BLaER1 (cell line): Measurements from ENCODE around the gene POFUT2.

Source experiments
- H3K27ac ChIP-seq: shearing (Covaris generic); formaldehyde crosslinking; 2 replicates; pipeline ENCODE4 v1.8.1; 2022
- H3K27me3 ChIP-seq: shearing (Covaris generic); formaldehyde crosslinking; 2 replicates; pipeline ENCODE4 v1.8.1; 2022
- H3K36me3 ChIP-seq: shearing (Covaris generic); formaldehyde crosslinking; 2 replicates; pipeline ENCODE4 v1.8.1; 2022
- H3K4me1 ChIP-seq: shearing (Covaris generic); formaldehyde crosslinking; 2 replicates; pipeline ENCODE4 v1.8.1; 2022
- H3K4me2 ChIP-seq: shearing (Covaris generic); formaldehyde crosslinking; 2 replicates; pipeline ENCODE4 v1.8.1; 2022
- H3K4me3 ChIP-seq: shearing (Covaris generic); formaldehyde crosslinking; 2 replicates; pipeline ENCODE4 v1.8.1; 2022
- H3K9ac ChIP-seq: shearing (Covaris generic); formaldehyde crosslinking; 2 replicates; pipeline ENCODE4 v1.8.1; 2022
- H3K9me3 ChIP-seq: shearing (Covaris generic); formaldehyde crosslinking; 2 replicates; pipeline ENCODE4 v1.8.1; 2022
- H4K20me1 ChIP-seq: shearing (Covaris generic); formaldehyde crosslinking; 2 replicates; pipeline ENCODE4 v1.8.1; 2022
- Cebpa-rat ChIP-seq: shearing (Covaris generic); IDR thresholded peaks from 2 replicates; pipeline ENCODE4 v1.8.1; 2022

The POFUT2 gene

GRCh38 chr21:45285266-45285931 is 2.3 kb downstream of the POFUT2 start:
- Histone ChIP-seq H3K9me3 (no peaks in the 10 kb centered on the region), H3K27me3 (no peaks in the 10 kb centered on the region), H3K27ac (no peak overlapping the region), H3K4me3 (no peak overlapping the region), H3K9ac (no peak overlapping the region), H3K4me1 (peaks cover 47% of the 10 kb centered on the region), H4K20me1 (peaks cover 58% of the 10 kb centered on the region), H3K36me3 (peaks cover 48% of the 10 kb centered on the region), H3K4me2 (no peak overlapping the region)
- no peak for TF ChIP-seq Cebpa-rat

- H3K36me3 ChIP-seq: peaks cover 58% of the 10 kb centered on the region
- no peak for TF ChIP-seq Cebpa-rat
- H3K9ac ChIP-seq: no peak overlapping the region
- no peaks in the 10 kb centered on the region for H3K27me3 ChIP-seq
- no peak overlapping the region for H3K4me3 ChIP-seq
- H3K9me3 ChIP-seq: no peaks in the 10 kb centered on the region
- H3K4me1 ChIP-seq: peaks cover 52% of the 10 kb centered on the region
- no peak overlapping the region for H3K4me2 ChIP-seq
- H3K27ac ChIP-seq: no peak overlapping the region
- peaks cover 64% of the 10 kb centered on the region for H4K20me1 ChIP-seq
These were observed 3.3 kb downstream of the POFUT2 start for GRCh38 chr21:45284456-45284741.

- no peaks in the 10 kb centered on the region for H3K27me3 ChIP-seq
- peak overlapping the region; percentile 65 for H3K4me2 ChIP-seq
- H3K27ac ChIP-seq: peak overlapping the region; percentile 43; the same call in 1 of the 2 replicates
- peaks cover 61% of the 10 kb centered on the region for H3K36me3 ChIP-seq
- no peak for TF ChIP-seq Cebpa-rat
- H4K20me1 ChIP-seq: peaks cover 64% of the 10 kb centered on the region
- H3K9ac ChIP-seq: 0 out of 2 replicates have a peak overlapping the region, but pooled peaks have one; percentile 17
- peaks cover 51% of the 10 kb centered on the region for H3K4me1 ChIP-seq
- H3K4me3 ChIP-seq: no peak overlapping the region
- H3K9me3 ChIP-seq: no peaks in the 10 kb centered on the region
These were observed 3.9 kb downstream of the POFUT2 start for GRCh38 chr21:45283611-45284455.

GRCh38 chr21:45283035-45283610 is 4.6 kb downstream of the POFUT2 start:
- no peaks in the 10 kb centered on the region for H3K9me3 ChIP-seq
- H3K4me3 ChIP-seq: no peak overlapping the region
- H3K27ac ChIP-seq: no peak overlapping the region
- peaks cover 68% of the 10 kb centered on the region for H3K36me3 ChIP-seq
- no peak for TF ChIP-seq Cebpa-rat
- H3K4me2 ChIP-seq: peak overlapping the region; percentile 65
- peaks cover 45% of the 10 kb centered on the region for H3K4me1 ChIP-seq
- peaks cover 64% of the 10 kb centered on the region for H4K20me1 ChIP-seq
- H3K9ac ChIP-seq: no peak overlapping the region
- H3K27me3 ChIP-seq: no peaks in the 10 kb centered on the region

- peaks cover 74% of the 10 kb centered on the region for H3K36me3 ChIP-seq
- H4K20me1 ChIP-seq: peaks cover 64% of the 10 kb centered on the region
- TF ChIP-seq Cebpa-rat: no peak
- no peaks in the 10 kb centered on the region for H3K9me3 ChIP-seq
- H3K9ac ChIP-seq: no peak overlapping the region
- H3K27ac ChIP-seq: no peak overlapping the region
- H3K4me2 ChIP-seq: peak overlapping the region; percentile 44
- no peaks in the 10 kb centered on the region for H3K27me3 ChIP-seq
- H3K4me3 ChIP-seq: no peak overlapping the region
- H3K4me1 ChIP-seq: peaks cover 45% of the 10 kb centered on the region
These were observed 5.2 kb downstream of the POFUT2 start for GRCh38 chr21:45282283-45283034.

GRCh38 chr21:45281411-45282282 is 6.0 kb downstream of the POFUT2 start:
- no peak for TF ChIP-seq Cebpa-rat
- peaks cover 62% of the 10 kb centered on the region for H4K20me1 ChIP-seq
- H3K4me3 ChIP-seq: no peak overlapping the region
- peaks cover 42% of the 10 kb centered on the region for H3K4me1 ChIP-seq
- H3K9me3 ChIP-seq: no peaks in the 10 kb centered on the region
- H3K27ac ChIP-seq: no peak overlapping the region
- H3K36me3 ChIP-seq: peaks cover 82% of the 10 kb centered on the region
- peak overlapping the region; percentile 44 for H3K4me2 ChIP-seq
- no peaks in the 10 kb centered on the region for H3K27me3 ChIP-seq
- no peak overlapping the region for H3K9ac ChIP-seq

GRCh38 chr21:45280969-45281368 is 6.7 kb downstream of the POFUT2 start:
- no peak for TF ChIP-seq Cebpa-rat
- Histone ChIP-seq H3K4me3 (no peak overlapping the region), H3K36me3 (peaks cover 86% of the 10 kb centered on the region), H3K4me1 (peaks cover 38% of the 10 kb centered on the region), H4K20me1 (peaks cover 55% of the 10 kb centered on the region), H3K4me2 (0 out of 2 replicates have a peak overlapping the region, but pooled peaks have one; percentile 44), H3K27ac (no peak overlapping the region), H3K9me3 (no peaks in the 10 kb centered on the region), H3K27me3 (no peaks in the 10 kb centered on the region), H3K9ac (no peak overlapping the region)

- Histone ChIP-seq H3K9ac (no peak overlapping the region), H3K9me3 (no peaks in the 10 kb centered on the region), H3K4me1 (peaks cover 38% of the 10 kb centered on the region), H3K27ac (no peak overlapping the region), H3K4me2 (no peak overlapping the region), H4K20me1 (peaks cover 49% of the 10 kb centered on the region), H3K4me3 (no peak overlapping the region), H3K36me3 (peaks cover 86% of the 10 kb centered on the region), H3K27me3 (no peaks in the 10 kb centered on the region)
- TF ChIP-seq Cebpa-rat: no peak
These were observed 7.4 kb downstream of the POFUT2 start for GRCh38 chr21:45280178-45280821.
